Peyer's patch (tissue), 4 donors: ENCODE measurements around the gene CITED4.

Experiments used
- POLR2A ChIP-seq, 2 donors: fragments of 450-650 bp; IDR thresholded peaks; one replicate each; pipeline ENCODE4 v1.5.1; 2017; ENCODE audit warnings: antibody characterized with exemption in 2 of 2, mild to moderate bottlenecking in 2 of 2, moderate library complexity in 2 of 2
- TF ChIP-seq, protein P1 (sequence below), 6 experiments: fragments of 450-650 bp in 4 of 6; fragments of 200-600 bp in 2 of 6; sonication (generic) in 1 of 6; IDR thresholded peaks; one replicate each; pipeline ENCODE4 v1.5.1; 2017 to 2019; ENCODE audit warnings: antibody characterized with exemption in 6 of 6, mild to moderate bottlenecking in 3 of 6, moderate library complexity in 1 of 6

DNA sequence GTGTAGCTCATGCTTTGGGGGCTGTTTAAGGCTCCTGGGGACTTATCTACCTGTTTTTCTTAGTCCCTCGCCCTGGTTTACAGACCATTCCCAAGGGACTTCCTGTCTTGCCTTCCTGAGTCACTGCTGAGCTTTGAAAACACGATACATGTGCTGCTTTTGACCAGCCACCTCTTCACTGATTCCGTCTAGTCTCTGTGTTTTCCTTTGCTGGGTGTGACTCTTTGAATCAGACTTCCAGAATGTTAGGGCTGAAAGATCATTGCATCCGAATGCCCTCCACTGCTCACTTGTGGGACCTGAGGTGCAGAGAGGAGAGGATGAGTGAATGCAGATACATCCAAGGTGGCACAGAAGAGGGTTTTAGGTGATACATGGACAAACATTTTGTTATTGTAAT, 35.4 kb upstream of the CITED4 start:
- TF ChIP-seq, protein P1, sequence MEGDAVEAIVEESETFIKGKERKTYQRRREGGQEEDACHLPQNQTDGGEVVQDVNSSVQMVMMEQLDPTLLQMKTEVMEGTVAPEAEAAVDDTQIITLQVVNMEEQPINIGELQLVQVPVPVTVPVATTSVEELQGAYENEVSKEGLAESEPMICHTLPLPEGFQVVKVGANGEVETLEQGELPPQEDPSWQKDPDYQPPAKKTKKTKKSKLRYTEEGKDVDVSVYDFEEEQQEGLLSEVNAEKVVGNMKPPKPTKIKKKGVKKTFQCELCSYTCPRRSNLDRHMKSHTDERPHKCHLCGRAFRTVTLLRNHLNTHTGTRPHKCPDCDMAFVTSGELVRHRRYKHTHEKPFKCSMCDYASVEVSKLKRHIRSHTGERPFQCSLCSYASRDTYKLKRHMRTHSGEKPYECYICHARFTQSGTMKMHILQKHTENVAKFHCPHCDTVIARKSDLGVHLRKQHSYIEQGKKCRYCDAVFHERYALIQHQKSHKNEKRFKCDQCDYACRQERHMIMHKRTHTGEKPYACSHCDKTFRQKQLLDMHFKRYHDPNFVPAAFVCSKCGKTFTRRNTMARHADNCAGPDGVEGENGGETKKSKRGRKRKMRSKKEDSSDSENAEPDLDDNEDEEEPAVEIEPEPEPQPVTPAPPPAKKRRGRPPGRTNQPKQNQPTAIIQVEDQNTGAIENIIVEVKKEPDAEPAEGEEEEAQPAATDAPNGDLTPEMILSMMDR (IDR thresholded peaks at IDR 0.05) = no peak
- no peak for TF ChIP-seq POLR2A (IDR thresholded peaks at IDR 0.05)
